ENCODE measurements around the gene TENM4. TPM values are rescaled to one million over a fixed set of nuclear protein-coding genes. Genes with fewer than 3 reads are reported as not detected.

The TENM4 gene
- polyA plus RNA-seq, 2 of the 4 experiments (the other 2 are of a cell fraction): 0.06 to 0.31 TPM

GRCh38 chr11:78732246-78732645 is 708.6 kb downstream of the TENM4 start:
- no peak for ATAC-seq
- H3K27ac ChIP-seq: no peak overlapping the region
- ChIA-PET CTCF (no interaction called here), POLR2A (no interaction called here)
- FAIRE-seq: no peak
- H3K4me2 ChIP-seq: no peak overlapping the region
- TF ChIP-seq TP53 (CRISPR knock-in tag; IDR thresholded peaks at IDR 0.05): no peak
- no peak for TF ChIP-seq PBX3 (IDR thresholded peaks at IDR 0.05)
- no peak for TF ChIP-seq FOSL2 (IDR thresholded peaks at IDR 0.05)
- TF ChIP-seq FOSL2 (CRISPR knock-in tag; IDR thresholded peaks at IDR 0.05): no peak
- TF ChIP-seq REST (IDR thresholded peaks at IDR 0.05): no peak
- no peak for TF ChIP-seq ZFP36 (IDR thresholded peaks at IDR 0.05; ENCODE audit: borderline replicate concordance, partially characterized antibody)
- no peak for TF ChIP-seq HOXB13 (CRISPR knock-in tag; IDR thresholded peaks at IDR 0.05; ENCODE audit: low read depth)
- TF ChIP-seq CHD2 (IDR thresholded peaks at IDR 0.05; ENCODE audit: low read length, partially characterized antibody): no peak
- no peak for TF ChIP-seq MAZ (IDR thresholded peaks at IDR 0.05; ENCODE audit: borderline replicate concordance, low read depth, low read length)
- no peak for TF ChIP-seq CEBPB (IDR thresholded peaks at IDR 0.05)
- no peak for TF ChIP-seq NR3C1 (IDR thresholded peaks at IDR 0.05)
- no peak for TF ChIP-seq HDAC2 (IDR thresholded peaks at IDR 0.05)
- TF ChIP-seq EHMT2 (IDR thresholded peaks at IDR 0.05; ENCODE audit: low read depth): no peak
- TF ChIP-seq NPAS2 (CRISPR knock-in tag; IDR thresholded peaks at IDR 0.05; ENCODE audit: borderline replicate concordance): no peak
- TF ChIP-seq HOXB5 (CRISPR knock-in tag; IDR thresholded peaks at IDR 0.05): no peak
- TF ChIP-seq MAX (IDR thresholded peaks at IDR 0.05): no peak
- TF ChIP-seq CBX2 (IDR thresholded peaks at IDR 0.05; ENCODE audit: borderline replicate concordance, low read depth): no peak
- TF ChIP-seq RARB (CRISPR knock-in tag; IDR thresholded peaks at IDR 0.05): no peak
- no peak for TF ChIP-seq RAD21 (conservative IDR thresholded peaks at IDR 0.05 in 1 of 2, IDR thresholded peaks at IDR 0.05 in 1 of 2)
- no peaks in the 10 kb centered on the region for H3K9me3 ChIP-seq
- WGBS (ENCODE audit: missing lambda C conversion rate): 60% methylated on average over 11 of the region's 11 CpGs
- no peak for DNase-seq (ENCODE audit: low read depth in 1 of 2, low spot score in 1 of 2)
- no peaks in the 10 kb centered on the region for H3K4me1 ChIP-seq
- H3K4me3 ChIP-seq: no peak overlapping the region

GRCh38 chr11:78731027-78731426 is 709.8 kb downstream of the TENM4 start:
- no peak for ATAC-seq
- H3K4me1 ChIP-seq: no peaks in the 10 kb centered on the region
- no peak overlapping the region for H3K4me2 ChIP-seq
- no peak for DNase-seq (ENCODE audit: low read depth in 1 of 2, low spot score in 1 of 2)
- ChIA-PET POLR2A (no interaction called here), CTCF (interaction anchor here (1.0 to 1.2 kb wide), 2 partner anchors 12 to 34 kb away, joined by 3 to 5 read pairs; no protein-coding TSS in a partner anchor)
- WGBS (ENCODE audit: missing lambda C conversion rate): 72% methylated on average over 5 of the region's 5 CpGs
- TF ChIP-seq HOXA7 (CRISPR knock-in tag; IDR thresholded peaks at IDR 0.05) (no peak), CBX2 (IDR thresholded peaks at IDR 0.05; ENCODE audit: borderline replicate concordance, low read depth) (no peak), POLR2A (IDR thresholded peaks at IDR 0.05; ENCODE audit: low read length) (no peak), CTCF (IDR thresholded peaks at IDR 0.05) (no peak), ZNF302 (CRISPR knock-in tag; IDR thresholded peaks at IDR 0.05) (no peak)
- H3K4me3 ChIP-seq: no peak overlapping the region
- H3K9me3 ChIP-seq: no peaks in the 10 kb centered on the region
- FAIRE-seq: no peak
- no peak overlapping the region for H3K27ac ChIP-seq
